Parathyroid adenoma (tissue), 2 donors: Measurements from ENCODE around the gene CALD1.

Experiments used
- H2AFZ ChIP-seq: fragments of 300-600 bp; sonication (generic); one replicate; pipeline ENCODE4 v1.7.0; 2017; ENCODE audit warnings: antibody characterized with exemption, mild to moderate bottlenecking
- H3K27ac ChIP-seq: fragments of 300-600 bp; sonication (generic); one replicate; pipeline ENCODE4 v1.7.0; 2017
- H3K27me3 ChIP-seq: fragments of 300-600 bp; sonication (generic); one replicate; pipeline ENCODE4 v1.7.0; 2017; ENCODE audit warnings: low read length; ENCODE audit not compliant: control insufficient read depth, insufficient read depth
- H3K36me3 ChIP-seq: fragments of 300-600 bp; sonication (generic); one replicate; pipeline ENCODE4 v1.7.0; 2017; ENCODE audit warnings: low read length; ENCODE audit not compliant: control insufficient read depth, insufficient read depth
- H3K4me1 ChIP-seq: fragments of 300-600 bp; sonication (generic); one replicate; pipeline ENCODE4 v1.7.0; 2017; ENCODE audit warnings: control low read depth
- H3K4me2 ChIP-seq: fragments of 300-600 bp; sonication (generic); one replicate; pipeline ENCODE4 v1.7.0; 2017; ENCODE audit warnings: low read length
- H3K4me3 ChIP-seq: fragments of 300-600 bp; sonication (generic); one replicate; pipeline ENCODE4 v1.7.0; 2017; ENCODE audit warnings: low read depth, low read length
- H3K79me2 ChIP-seq: fragments of 300-600 bp; sonication (generic); one replicate; pipeline ENCODE4 v1.7.0; 2017; ENCODE audit warnings: control low read depth
- H3K9ac ChIP-seq: fragments of 300-600 bp; sonication (generic); one replicate; pipeline ENCODE4 v1.7.0; 2017; ENCODE audit warnings: mild to moderate bottlenecking
- H3K9me3 ChIP-seq: fragments of 300-600 bp; sonication (generic); one replicate; pipeline ENCODE4 v1.7.0; 2017; ENCODE audit warnings: low read length; ENCODE audit not compliant: control insufficient read depth
- TF ChIP-seq, protein P1 (sequence below): fragments of 300-600 bp; sonication (generic); IDR thresholded peaks from one replicate; pipeline ENCODE4 v1.7.0; 2017; ENCODE audit warnings: antibody characterized with exemption, mild to moderate bottlenecking
- donor health status: primary hyperparathyroidism.

CALD1 gene

DNA sequence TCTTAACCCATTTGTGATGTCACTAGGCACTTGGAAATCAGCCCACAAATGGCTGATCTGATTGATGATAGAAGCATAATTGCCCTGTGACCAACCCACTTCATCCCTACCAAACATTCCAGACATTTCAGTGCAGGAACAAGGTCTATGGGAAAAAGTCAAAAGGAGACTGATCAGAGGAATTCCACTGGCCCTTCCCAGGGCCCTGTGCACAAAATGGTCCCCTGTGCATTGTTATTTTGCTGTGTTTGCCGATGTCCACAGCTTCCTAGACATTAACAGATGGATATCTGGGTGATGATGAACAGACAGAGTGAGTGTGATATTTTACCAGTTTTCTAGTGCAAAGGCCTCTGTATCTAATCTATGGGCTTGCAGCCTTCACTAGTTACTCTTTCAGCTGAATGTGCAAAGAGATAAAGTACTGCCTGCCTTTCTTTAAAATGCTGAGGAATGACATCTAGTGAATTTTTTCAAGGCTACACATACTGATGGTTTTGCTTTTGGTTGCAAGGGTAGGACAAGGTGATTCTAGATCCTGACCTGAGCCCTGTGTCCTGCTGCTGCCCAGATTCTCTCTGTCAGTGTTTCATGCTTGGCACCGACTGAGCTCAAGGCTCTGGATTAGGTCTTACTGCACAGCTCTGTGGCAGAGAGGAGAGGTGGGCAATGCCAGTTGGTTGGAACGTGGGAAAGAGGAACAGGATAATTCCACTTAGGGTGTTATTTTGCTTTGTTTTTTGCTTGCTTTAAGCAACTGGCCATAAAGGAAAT lies 55.4 kb downstream of the CALD1 start:
- TF ChIP-seq, protein P1, sequence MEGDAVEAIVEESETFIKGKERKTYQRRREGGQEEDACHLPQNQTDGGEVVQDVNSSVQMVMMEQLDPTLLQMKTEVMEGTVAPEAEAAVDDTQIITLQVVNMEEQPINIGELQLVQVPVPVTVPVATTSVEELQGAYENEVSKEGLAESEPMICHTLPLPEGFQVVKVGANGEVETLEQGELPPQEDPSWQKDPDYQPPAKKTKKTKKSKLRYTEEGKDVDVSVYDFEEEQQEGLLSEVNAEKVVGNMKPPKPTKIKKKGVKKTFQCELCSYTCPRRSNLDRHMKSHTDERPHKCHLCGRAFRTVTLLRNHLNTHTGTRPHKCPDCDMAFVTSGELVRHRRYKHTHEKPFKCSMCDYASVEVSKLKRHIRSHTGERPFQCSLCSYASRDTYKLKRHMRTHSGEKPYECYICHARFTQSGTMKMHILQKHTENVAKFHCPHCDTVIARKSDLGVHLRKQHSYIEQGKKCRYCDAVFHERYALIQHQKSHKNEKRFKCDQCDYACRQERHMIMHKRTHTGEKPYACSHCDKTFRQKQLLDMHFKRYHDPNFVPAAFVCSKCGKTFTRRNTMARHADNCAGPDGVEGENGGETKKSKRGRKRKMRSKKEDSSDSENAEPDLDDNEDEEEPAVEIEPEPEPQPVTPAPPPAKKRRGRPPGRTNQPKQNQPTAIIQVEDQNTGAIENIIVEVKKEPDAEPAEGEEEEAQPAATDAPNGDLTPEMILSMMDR: no peak
- Histone ChIP-seq H3K4me2 (no peak overlapping the region), H3K4me1 (no peaks in the 10 kb centered on the region), H3K9me3 (no peaks in the 10 kb centered on the region), H3K27ac (no peak overlapping the region), H2AFZ (no peak overlapping the region), H3K9ac (no peak overlapping the region), H3K4me3 (no peak overlapping the region), H3K79me2 (no peaks in the 10 kb centered on the region), H3K27me3 (no peaks in the 10 kb centered on the region), H3K36me3 (no peaks in the 10 kb centered on the region)

DNA sequence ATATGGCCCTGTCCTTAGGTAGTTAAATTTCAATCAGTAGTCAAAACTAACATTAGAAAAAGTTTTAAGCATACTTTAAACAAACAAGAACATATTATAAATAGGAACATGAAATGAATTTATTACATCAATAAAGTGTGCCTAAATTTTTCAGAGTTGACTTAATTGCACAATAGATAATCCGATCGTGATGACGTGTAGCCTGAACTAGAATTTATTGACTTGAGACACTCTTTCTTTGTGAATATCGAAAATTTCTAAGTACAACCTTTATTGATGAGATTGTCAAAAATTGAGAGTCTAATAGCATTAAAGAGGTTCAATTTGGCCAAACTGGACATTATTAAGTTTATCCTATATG lies 56.0 kb downstream of the CALD1 start:
- no peak overlapping the region for H3K9ac ChIP-seq
- H3K27me3 ChIP-seq: no peaks in the 10 kb centered on the region
- no peaks in the 10 kb centered on the region for H3K79me2 ChIP-seq
- H3K27ac ChIP-seq: peak overlapping the region; percentile 42
- no peak overlapping the region for H3K4me2 ChIP-seq
- H3K4me1 ChIP-seq: no peaks in the 10 kb centered on the region
- H2AFZ ChIP-seq: no peak overlapping the region
- H3K4me3 ChIP-seq: no peak overlapping the region
- no peaks in the 10 kb centered on the region for H3K9me3 ChIP-seq
- H3K36me3 ChIP-seq: no peaks in the 10 kb centered on the region
- TF ChIP-seq, protein P1: no peak

DNA sequence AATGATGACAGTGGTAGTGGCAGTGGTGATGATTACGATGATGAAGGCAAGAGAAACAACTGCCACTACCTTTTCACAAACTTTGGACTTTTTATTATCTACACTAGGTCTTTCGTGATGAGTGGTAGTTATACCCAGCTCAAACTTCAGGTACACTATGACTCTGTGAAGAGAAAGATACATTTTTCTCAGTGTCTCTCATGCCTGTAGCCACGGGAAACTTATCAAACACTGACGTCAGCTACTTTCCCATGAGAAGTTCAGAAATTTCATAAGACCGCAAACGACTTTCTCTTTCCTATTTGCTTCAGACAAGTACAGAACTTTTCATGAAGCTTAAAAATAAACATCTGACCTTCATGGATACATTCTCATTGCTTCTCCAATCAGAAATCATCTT lies 57.0 kb downstream of the CALD1 start:
- H3K79me2 ChIP-seq: no peaks in the 10 kb centered on the region
- H3K9me3 ChIP-seq: no peaks in the 10 kb centered on the region
- H3K4me1 ChIP-seq: no peaks in the 10 kb centered on the region
- H3K27ac ChIP-seq: peak overlapping the region; percentile 42
- H3K36me3 ChIP-seq: no peaks in the 10 kb centered on the region
- H2AFZ ChIP-seq: no peak overlapping the region
- no peak overlapping the region for H3K4me2 ChIP-seq
- H3K4me3 ChIP-seq: no peak overlapping the region
- no peaks in the 10 kb centered on the region for H3K27me3 ChIP-seq
- H3K9ac ChIP-seq: no peak overlapping the region
- TF ChIP-seq, protein P1: no peak

DNA sequence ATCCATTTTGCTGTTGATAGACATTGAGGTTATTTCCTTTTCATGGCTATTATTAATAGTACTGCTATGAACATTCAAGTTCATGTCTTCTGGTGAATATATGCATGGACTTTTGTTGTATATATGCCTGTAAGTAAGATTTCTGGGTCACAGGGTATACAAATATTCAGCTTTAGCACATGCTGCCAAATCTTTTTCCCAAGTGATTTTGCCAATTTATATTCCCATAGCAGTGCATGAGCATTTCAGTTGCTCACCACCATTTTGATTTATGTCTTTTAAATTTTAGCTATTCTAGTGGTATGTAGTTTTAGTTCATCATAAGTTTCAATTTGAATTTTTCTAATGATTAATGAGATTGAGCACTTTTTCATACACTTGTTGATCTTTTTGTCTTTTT lies 59.9 kb downstream of the CALD1 start:
- Histone ChIP-seq H3K4me1 (no peaks in the 10 kb centered on the region), H3K27ac (no peak overlapping the region), H3K4me2 (no peak overlapping the region), H3K27me3 (no peaks in the 10 kb centered on the region), H3K4me3 (no peak overlapping the region), H3K79me2 (no peaks in the 10 kb centered on the region), H3K9ac (no peak overlapping the region), H2AFZ (no peak overlapping the region), H3K9me3 (no peaks in the 10 kb centered on the region), H3K36me3 (no peaks in the 10 kb centered on the region)
- TF ChIP-seq, protein P1: no peak

DNA sequence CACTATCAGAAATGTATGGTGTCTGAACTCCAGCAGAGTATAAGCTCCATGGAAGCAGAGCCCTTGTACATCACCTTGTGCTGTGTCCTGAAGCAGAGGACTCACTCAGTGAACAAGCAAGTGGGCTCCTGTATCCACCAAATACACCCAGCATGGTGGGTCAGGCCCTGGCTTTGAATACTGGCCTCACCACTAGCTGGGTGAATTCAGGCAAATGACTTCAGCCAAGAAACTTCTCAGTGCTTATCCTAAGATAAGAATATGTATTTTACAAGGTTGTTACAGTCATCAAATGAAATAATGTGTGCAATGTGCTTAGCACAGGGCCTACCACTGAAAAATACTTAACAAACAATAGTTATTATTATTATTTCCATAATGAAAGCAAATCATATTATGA lies 62.6 kb downstream of the CALD1 start:
- Histone ChIP-seq H3K9ac (no peak overlapping the region), H3K27me3 (no peaks in the 10 kb centered on the region), H3K4me2 (no peak overlapping the region), H3K9me3 (no peaks in the 10 kb centered on the region), H3K4me3 (no peak overlapping the region), H3K79me2 (no peaks in the 10 kb centered on the region), H3K4me1 (no peaks in the 10 kb centered on the region), H3K27ac (no peak overlapping the region), H3K36me3 (no peaks in the 10 kb centered on the region), H2AFZ (no peak overlapping the region)
- TF ChIP-seq, protein P1: no peak
